Stimulated activated CD8-positive, alpha-beta memory T cell treated with anti-CD3 and anti-CD28 coated beads, Interleukin-7, amount 100 ng/mL, for 48 hours (primary cell): ENCODE measurements around the gene CALML4.
"Not testable (repeated sequence)": the region's sequence is repeated elsewhere in the genome, so short reads cannot be mapped to it uniquely, and the experiment has no call there.

Experiments
- DNase-seq, 2 donors: peaks; one replicate each; pipeline ENCODE4 v3.0.0-alpha.2; 2020; ENCODE audit warnings: low read depth in 1 of 2; ENCODE audit errors: extremely low read depth in 1 of 2

The CALML4 gene

GRCh38 chr15:68204776-68205557 lies at the start of gene CALML4:
Gene CALML4, minus strand, starts transcription at chr15:68205332. Its CDS starts 85 bp downstream, at chr15:68205247.
- no peak for DNase-seq

- no peak for DNase-seq
Observed at GRCh38 chr15:68252925-68253534, 47.9 kb upstream of the CALML4 start.

DNA sequence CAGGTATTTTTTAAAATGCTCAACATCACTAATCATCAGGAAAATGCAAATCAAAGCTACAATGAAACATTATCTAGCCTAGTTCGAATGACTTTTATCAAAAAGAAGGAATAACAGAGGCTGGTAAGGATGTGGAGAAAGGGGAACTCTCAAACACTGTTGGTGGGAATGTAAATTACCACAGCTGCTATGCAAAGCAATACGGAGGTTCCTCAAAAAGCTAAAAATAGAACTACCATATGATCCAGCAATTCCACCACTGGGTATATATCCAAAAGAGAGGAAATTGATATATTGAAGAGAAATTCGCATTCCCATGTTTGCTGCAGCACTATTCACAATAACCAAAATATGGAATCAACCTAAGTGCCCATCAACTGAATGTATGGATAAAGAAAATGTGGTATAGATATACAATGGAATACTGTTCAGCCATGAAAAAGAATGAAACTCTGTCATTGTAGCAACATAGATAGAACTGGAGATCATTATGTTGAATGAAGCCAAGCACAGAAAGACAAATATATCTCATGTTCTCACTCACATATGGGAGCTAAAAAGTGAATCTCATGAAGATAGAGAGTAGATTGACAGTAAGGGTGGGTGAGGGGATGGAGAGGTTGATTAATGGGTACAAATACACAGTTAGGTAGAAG lies 44.1 kb upstream of the CALML4 start:
- no peak for DNase-seq

- no peak for DNase-seq
Observed at GRCh38 chr15:68244235-68244634, 39.1 kb upstream of the CALML4 start.

DNA sequence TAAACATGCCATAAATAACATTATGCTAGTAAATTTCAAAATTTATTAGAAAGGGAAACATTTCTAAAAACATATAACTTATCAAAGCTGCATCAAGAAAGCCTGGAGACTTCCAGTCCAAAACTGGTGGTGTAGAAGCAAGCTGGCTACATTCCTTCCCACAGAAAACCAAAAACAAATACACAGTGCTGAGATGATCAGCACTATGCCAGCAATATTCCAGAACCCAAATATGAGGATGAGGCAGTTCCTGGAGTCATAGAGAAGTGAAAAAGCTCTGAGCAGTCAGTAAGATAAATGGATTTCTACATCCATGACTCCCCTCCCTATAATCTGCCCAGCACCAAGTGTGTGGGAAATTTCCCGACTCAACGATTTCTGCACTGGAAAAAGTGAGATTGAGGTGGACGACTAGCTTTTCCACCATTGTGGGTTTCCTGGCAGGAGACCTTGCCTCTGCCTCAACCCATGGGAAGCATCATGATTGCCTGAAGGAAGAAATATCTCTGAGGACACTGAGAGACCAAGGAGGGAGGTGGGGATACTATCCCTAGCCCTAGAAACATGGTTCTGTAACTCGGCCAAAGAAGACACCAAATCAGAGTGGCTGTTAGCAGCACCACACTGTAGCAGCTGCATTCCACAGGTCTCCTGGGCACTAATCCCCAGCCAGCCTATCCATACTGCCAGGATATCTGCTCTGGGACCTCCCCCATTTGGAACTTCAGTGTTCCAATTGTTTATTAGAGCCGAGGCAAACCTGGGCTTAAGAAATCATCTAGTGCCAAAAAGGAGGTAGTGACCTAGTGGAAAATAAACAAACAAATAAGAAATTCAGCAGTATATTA lies 36.2 kb upstream of the CALML4 start:
- DNase-seq = no peak

GRCh38 chr15:68239025-68239424 lies 33.9 kb upstream of the CALML4 start:
- DNase-seq = no peak

DNA sequence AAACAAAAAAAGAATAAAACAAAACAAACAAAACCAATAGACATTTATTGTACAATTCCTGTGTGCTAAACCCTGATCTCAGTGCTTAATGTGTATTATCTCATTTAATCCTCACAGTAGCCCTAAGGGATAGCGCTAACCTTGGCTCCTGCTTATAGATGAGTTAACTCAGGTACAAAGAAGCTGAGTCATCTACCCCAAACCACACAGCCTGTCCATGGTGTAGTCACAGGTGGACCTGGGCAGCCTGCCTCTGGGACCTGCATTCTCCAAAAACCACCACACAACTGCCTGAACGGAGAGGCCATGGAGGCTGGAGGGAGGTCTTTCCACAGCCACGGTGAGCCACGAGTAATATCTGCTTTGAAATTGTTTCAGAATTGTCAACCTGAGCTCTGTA lies 29.9 kb upstream of the CALML4 start:
- no peak for DNase-seq

DNA sequence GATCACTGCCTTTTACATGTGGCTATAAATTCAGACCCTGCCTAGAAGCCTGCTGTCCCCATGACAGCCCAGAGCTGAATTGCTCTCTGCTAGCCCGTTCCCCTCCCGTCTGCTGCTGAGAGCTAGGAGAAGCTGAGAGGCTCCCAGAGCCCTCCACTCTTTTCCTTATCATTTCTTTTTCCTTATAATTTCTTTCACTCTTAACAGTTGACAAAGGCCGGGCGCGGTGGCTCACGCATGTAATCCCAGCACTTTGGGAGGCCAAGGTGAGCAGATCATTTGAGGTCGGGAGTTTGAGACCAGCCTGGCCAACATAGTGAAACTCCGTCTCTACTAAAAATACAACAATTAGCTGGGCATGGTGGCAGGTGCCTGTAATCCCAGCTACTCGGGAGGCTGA lies 29.4 kb upstream of the CALML4 start:
- not testable (repeated sequence) for DNase-seq

DNA sequence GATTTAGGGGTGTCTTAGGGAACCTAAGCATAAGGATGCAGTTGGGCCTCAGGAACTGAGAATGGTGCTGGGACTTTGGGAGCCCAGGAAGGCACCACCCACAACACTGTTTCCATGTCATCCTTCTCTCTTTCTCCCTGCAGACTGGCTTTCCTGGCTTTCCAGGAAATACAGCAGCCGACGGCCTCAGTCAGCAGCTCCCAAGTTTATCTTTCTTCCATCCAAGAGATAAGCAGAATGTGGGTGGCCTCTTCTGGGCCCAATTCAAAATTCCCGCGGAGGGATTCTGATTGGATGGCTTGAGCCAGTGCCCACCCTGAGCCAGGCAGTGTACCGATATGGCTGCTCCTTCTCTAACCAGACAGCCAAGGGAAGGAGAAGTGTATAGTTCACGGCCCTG lies 28.9 kb upstream of the CALML4 start:
- no peak for DNase-seq

- no peak for DNase-seq
Observed at GRCh38 chr15:68232937-68233336, 27.8 kb upstream of the CALML4 start.

GRCh38 chr15:68232449-68232848 lies 27.3 kb upstream of the CALML4 start:
- DNase-seq = no peak

DNA sequence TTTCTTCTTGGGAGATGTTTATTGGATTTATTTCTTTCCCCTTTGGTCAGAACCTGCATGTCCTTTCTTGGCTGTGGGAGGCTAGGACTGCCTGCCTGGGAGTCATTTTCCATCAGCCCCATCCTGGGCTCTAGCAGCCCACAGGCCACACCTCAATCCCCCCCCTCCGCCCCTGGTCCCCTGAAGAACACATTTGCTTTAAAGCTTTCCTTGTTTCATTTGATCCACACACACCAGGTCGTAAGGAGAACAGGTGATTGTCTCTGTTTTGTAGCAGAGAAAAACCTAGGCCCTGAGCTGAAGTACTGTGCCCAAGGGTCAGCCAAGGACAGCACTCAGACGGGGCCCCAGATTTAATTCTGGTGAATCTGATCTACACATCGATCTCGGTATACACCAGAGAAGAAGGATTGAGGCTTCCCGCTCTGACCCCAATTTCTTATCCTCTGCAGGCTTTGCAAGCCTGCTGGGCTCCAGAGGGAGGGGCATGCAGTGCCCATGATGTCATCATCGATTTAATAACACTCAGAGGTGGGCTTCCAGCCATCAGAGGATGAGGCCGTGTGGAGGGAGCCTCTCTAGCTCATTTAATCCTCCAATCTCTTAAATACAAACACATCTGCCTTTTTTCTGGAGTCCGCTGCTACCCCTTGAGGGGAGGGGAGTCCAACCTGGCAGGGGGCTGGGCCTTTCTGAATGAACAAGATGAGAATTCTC lies 26.1 kb upstream of the CALML4 start:
- no peak for DNase-seq

DNA sequence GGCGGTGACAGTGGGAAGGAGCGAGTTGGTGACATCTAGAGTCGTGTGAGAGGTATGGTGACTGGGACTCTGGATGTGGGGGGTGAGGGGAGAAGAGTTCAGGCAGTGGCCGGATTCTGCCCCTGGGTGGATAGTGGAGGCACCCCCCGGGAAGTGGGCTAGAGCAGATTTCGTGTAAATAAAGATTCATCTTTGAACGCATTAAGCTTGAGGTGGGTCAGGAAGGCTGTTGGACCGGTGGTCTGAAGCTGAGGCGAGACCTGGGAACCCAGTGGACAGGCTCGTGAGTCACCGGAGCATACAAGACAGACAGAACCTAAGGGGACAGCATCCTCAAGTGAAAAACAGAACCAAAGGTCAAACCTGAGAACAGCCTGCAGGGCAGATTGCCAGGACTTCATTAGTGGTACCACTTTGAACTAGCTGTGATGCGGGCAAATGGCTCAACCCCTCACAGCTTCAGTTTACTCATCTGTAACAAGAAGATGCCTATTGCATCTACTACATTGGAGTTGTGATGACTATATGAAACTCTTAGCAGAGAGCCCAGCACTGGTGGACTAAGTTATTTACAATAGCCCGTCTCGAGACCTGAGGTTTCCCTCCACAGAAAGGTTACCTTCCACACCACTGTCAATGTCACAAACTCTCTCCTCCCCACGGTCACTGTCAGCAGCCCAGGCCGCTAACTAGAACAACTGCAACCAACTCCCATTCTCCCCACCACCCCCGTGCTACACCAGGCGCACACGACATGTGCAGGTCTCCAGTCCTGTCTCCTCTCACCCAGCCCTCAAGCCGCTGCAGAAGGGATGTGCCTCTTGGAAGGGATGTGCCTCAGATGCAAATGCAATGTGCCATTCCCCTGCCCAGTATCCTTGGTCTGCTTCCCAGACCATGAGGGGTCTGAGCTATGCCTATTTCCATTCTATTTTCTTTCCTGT lies 25.3 kb upstream of the CALML4 start:
- DNase-seq = no peak

GRCh38 chr15:68229386-68230156 lies 24.4 kb upstream of the CALML4 start, which contains the start of gene CLN6:
Gene CLN6, minus strand, starts transcription at chr15:68229728. Its CDS starts 144 bp downstream, at chr15:68229584.
- peak; percentile 70 to 76 for DNase-seq

GRCh38 chr15:68228971-68229385 lies 23.8 kb upstream of the CALML4 start:
- no peak for DNase-seq

GRCh38 chr15:68228143-68228970 lies 23.2 kb upstream of the CALML4 start:
- DNase-seq = no peak

- DNase-seq = no peak
Observed at GRCh38 chr15:68227643-68228142, 22.6 kb upstream of the CALML4 start.
